ENCODE results near the gene ZNF281. TPM values are rescaled to one million over a fixed set of nuclear protein-coding genes. Genes with fewer than 3 reads are reported as not detected.

The ZNF281 gene
- total RNA-seq, result 10 to 100 TPM; 20.0 to 34.8 (median 23.1) TPM
- 1 to 10 TPM; 4.4 to 6.3 (median 5.2) TPM for polyA plus RNA-seq
- long read RNA-seq, donor 1, partial matches to known transcripts, result 0 of 4 reads
- long read RNA-seq, donor 1, other reads (novel, unspliced or antisense), result 0 of 4 reads
- long read RNA-seq, donor 2, partial matches to known transcripts, result 0 of 2 reads
- long read RNA-seq, donor 2, other reads (novel, unspliced or antisense), result 0 of 2 reads

- H3K27me3 ChIP-seq (replicated peaks in 1 of 7), result no peaks in the 10 kb centered on the region
- peaks cover 26 to 55% (median 51%) of the 10 kb centered on the region in 6 donors for H3K4me1 ChIP-seq
- H3K27ac ChIP-seq, result peak within 1 kb of the TSS; percentile 67 to 97 (median 92)
- H3K36me3 ChIP-seq, result peaks cover 0 to 24% (median 0%) of the 10 kb centered on the region in 6 donors
- intact Hi-C loops (cut with DNase I; ENCODE audit: low total_unique reads), result no loop called here
- TF ChIP-seq, protein P1, sequence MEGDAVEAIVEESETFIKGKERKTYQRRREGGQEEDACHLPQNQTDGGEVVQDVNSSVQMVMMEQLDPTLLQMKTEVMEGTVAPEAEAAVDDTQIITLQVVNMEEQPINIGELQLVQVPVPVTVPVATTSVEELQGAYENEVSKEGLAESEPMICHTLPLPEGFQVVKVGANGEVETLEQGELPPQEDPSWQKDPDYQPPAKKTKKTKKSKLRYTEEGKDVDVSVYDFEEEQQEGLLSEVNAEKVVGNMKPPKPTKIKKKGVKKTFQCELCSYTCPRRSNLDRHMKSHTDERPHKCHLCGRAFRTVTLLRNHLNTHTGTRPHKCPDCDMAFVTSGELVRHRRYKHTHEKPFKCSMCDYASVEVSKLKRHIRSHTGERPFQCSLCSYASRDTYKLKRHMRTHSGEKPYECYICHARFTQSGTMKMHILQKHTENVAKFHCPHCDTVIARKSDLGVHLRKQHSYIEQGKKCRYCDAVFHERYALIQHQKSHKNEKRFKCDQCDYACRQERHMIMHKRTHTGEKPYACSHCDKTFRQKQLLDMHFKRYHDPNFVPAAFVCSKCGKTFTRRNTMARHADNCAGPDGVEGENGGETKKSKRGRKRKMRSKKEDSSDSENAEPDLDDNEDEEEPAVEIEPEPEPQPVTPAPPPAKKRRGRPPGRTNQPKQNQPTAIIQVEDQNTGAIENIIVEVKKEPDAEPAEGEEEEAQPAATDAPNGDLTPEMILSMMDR (IDR thresholded peaks at IDR 0.05 in 8 of 11, conservative IDR thresholded peaks at IDR 0.05 in 3 of 11), result peak in 1 of 11 experiments; percentile 18
- TF ChIP-seq POLR2AphosphoS5 (IDR thresholded peaks at IDR 0.05) (peak; percentile 95 to 96 (median 95)), POLR2A (IDR thresholded peaks at IDR 0.05) (peak in 2 of 3 donors; percentile 14 to 60)
- WGBS, 5 donors, result 0 to 1% (median 0%) methylated on average over 50 to 54 of the region's 54 CpGs
- DNase-seq, result peak; percentile 99
- H3K9me3 ChIP-seq, result no peaks in the 10 kb centered on the region
- peak within 1 kb of the TSS; percentile 66 to 93 (median 86) for H3K4me3 ChIP-seq
Measured at GRCh38 chr1:200409761-200410565, at the start of gene ZNF281. Gene ZNF281, minus strand, starts transcription at chr1:200410036. Its CDS starts 331 bp downstream, at chr1:200409705.

DNA sequence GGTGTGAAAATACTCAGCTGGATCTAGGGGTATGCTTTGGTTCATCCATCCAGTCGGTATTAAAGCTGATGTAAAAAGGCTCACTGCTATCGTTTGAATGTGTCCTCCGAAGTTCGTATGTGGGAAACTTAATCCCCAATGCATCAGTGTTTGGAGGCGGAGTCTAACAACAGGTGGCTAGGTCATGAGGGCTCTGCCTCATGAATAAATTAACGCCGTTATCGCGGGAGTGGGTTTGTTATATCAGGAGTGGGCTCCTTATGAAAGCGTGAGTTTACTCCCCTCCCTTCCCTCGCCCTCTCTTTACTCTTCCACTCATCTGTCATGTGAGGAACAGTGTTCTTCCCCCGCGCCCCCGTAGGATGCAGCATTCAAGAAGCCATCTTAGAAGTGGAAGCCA lies 48.9 kb upstream of the ZNF281 start:
- H3K27me3 ChIP-seq (replicated peaks in 1 of 7), result no peaks in the 10 kb centered on the region
- H3K4me3 ChIP-seq, result no peak overlapping the region
- H3K36me3 ChIP-seq, result no peaks in the 10 kb centered on the region
- no peaks in the 10 kb centered on the region for H3K9me3 ChIP-seq
- H3K27ac ChIP-seq, result no peak overlapping the region
- intact Hi-C loops (cut with DNase I; ENCODE audit: low total_unique reads), result no loop called here
- TF ChIP-seq POLR2A (IDR thresholded peaks at IDR 0.05), result no peak
- no peak for TF ChIP-seq POLR2AphosphoS5 (IDR thresholded peaks at IDR 0.05)
- TF ChIP-seq, protein P1 (IDR thresholded peaks at IDR 0.05 in 8 of 11, conservative IDR thresholded peaks at IDR 0.05 in 3 of 11), result no peak
- DNase-seq, result no peak
- 92 to 96% (median 93%) methylated on average over 14 of the region's 14 CpGs for WGBS, 5 donors
- no peaks in the 10 kb centered on the region for H3K4me1 ChIP-seq

DNA sequence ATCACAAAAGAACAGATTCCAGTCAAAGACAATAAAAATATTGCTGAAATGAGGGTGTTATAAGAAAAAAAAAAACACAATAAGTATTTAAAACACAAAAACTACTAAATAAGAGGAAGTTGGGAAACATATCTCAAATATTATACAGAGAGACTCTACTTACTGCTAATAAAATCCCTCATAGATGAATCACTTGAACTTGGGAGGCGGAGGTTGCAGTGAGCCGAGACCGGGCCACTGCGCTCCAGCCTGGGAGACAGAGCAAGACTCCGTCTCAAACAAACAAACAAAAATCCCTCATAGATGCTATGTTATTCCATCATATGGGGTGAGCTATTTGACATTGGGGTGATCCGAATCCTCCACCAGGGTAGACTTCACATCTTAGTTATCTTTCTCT lies 48.0 kb upstream of the ZNF281 start:
- H3K27me3 ChIP-seq (replicated peaks in 1 of 7), result no peaks in the 10 kb centered on the region
- TF ChIP-seq POLR2AphosphoS5 (IDR thresholded peaks at IDR 0.05), result no peak
- TF ChIP-seq POLR2A (IDR thresholded peaks at IDR 0.05), result no peak
- TF ChIP-seq, protein P1 (IDR thresholded peaks at IDR 0.05 in 8 of 11, conservative IDR thresholded peaks at IDR 0.05 in 3 of 11), result no peak
- H3K36me3 ChIP-seq, result no peaks in the 10 kb centered on the region
- no peaks in the 10 kb centered on the region for H3K4me1 ChIP-seq
- no peaks in the 10 kb centered on the region for H3K9me3 ChIP-seq
- no peak overlapping the region for H3K4me3 ChIP-seq
- 84 to 98% (median 97%) methylated on average over 6 of the region's 6 CpGs for WGBS, 5 donors
- H3K27ac ChIP-seq, result no peak overlapping the region
- intact Hi-C loops (cut with DNase I; ENCODE audit: low total_unique reads), result no loop called here
- DNase-seq, result no peak

- Histone ChIP-seq H3K27ac (no peak overlapping the region), H3K27me3 (replicated peaks in 1 of 7) (no peaks in the 10 kb centered on the region), H3K9me3 (no peaks in the 10 kb centered on the region), H3K36me3 (no peaks in the 10 kb centered on the region), H3K4me1 (no peaks in the 10 kb centered on the region), H3K4me3 (no peak overlapping the region)
- intact Hi-C loops (cut with DNase I; ENCODE audit: low total_unique reads), result no loop called here
- WGBS, 5 donors, result 72 to 96% (median 84%) methylated on average over 5 of the region's 5 CpGs
- no peak for DNase-seq
- TF ChIP-seq POLR2A (IDR thresholded peaks at IDR 0.05) (no peak), POLR2AphosphoS5 (IDR thresholded peaks at IDR 0.05) (no peak)
- TF ChIP-seq, protein P1 (IDR thresholded peaks at IDR 0.05 in 8 of 11, conservative IDR thresholded peaks at IDR 0.05 in 3 of 11), result no peak
Measured at GRCh38 chr1:200454425-200454824, 44.6 kb upstream of the ZNF281 start.

All from spleen (tissue), 13 donors.